Activated CD4-positive, alpha-beta T cell treated with anti-CD3 and anti-CD28 coated beads, Interleukin-2, amount 10 ng/mL, durations not matched to agents 7 days and 5 days (primary cell): ENCODE data around the gene CCDC57. TPM values are rescaled to one million over a fixed set of nuclear protein-coding genes. Genes with fewer than 3 reads are reported as not detected.
"Not testable (repeated sequence)": the region's sequence is repeated elsewhere in the genome, so short reads cannot be mapped to it uniquely, and the experiment has no call there.

Experiments used
- CTCF ChIA-PET: fragments of 350-600 bp; sonication (Branson Sonifier 250); formaldehyde crosslinking; loops from one replicate; lab custom pipeline; 2021; ENCODE audit warnings: antibody characterized with exemption; lab: Charles Lee
- POLR2A ChIA-PET: fragments of 350-600 bp; sonication (Branson Sonifier 250); formaldehyde crosslinking; loops from one replicate; lab custom pipeline; 2021; ENCODE audit warnings: antibody characterized with exemption; lab: Charles Lee
- DNase-seq: peaks from one replicate; pipeline ENCODE4 v3.0.0-alpha.2; 2020
- H3K27ac Mint-ChIP-seq: one replicate; pipeline ENCODE4 v1.8.0; 2021; ENCODE audit warnings: mild to moderate bottlenecking, moderate library complexity, mixed read lengths
- H3K27me3 Mint-ChIP-seq: one replicate; pipeline ENCODE4 v1.8.0; 2021; ENCODE audit warnings: mixed read lengths
- H3K36me3 Mint-ChIP-seq: one replicate; pipeline ENCODE4 v1.8.0; 2021; ENCODE audit warnings: low read depth, mixed read lengths
- H3K4me1 Mint-ChIP-seq: one replicate; pipeline ENCODE4 v1.8.0; 2021; ENCODE audit warnings: mixed read lengths
- H3K4me3 Mint-ChIP-seq: one replicate; pipeline ENCODE4 v1.8.0; 2021; ENCODE audit warnings: mild to moderate bottlenecking, moderate library complexity, mixed read lengths
- H3K9me3 Mint-ChIP-seq: one replicate; pipeline ENCODE4 v1.8.0; 2021; ENCODE audit warnings: mixed read lengths
- total RNA-seq, 2 experiments: library from RNA; stranded (reverse); gene quantifications; one replicate each; pipeline ENCODE4 v1.2.3, GENCODE V29; 2021

CCDC57 gene
- total RNA-seq, 2 experiments from 2014 or later: 60.5 to 69.7 TPM

GRCh38 chr17:82179946-82180475 is 32.6 kb downstream of the CCDC57 start:
- no peak for DNase-seq
- Mint-ChIP-seq H3K36me3 (peaks cover 13% of the 10 kb centered on the region), H3K27me3 (no peaks in the 10 kb centered on the region), H3K4me3 (no peak overlapping the region), H3K4me1 (no peaks in the 10 kb centered on the region), H3K27ac (peak overlapping the region; percentile 41), H3K9me3 (no peaks in the 10 kb centered on the region)
- ChIA-PET CTCF (no interaction called here), POLR2A (no interaction called here)

DNA sequence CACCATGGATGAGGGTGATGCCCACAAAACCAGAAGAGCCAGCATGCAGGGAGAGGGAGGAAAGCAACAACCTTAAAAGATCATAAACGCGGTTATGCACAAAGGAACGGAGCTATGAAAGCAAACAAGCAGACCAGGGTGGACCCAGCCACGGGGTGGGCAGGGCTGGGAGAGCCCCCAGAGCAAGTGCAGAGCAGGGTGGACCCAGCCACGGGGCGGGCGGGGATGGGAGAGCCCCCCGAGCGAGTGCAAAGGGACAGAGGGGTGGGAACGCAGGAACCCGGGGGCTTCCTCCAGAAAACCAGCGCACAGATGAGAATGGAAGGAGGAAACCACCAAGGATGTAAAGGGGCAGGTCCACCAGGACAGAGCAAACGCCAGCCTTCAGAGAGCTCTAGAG is 33.2 kb downstream of the CCDC57 start:
- Mint-ChIP-seq H3K9me3 (no peaks in the 10 kb centered on the region), H3K4me3 (no peak overlapping the region), H3K27ac (peak overlapping the region; percentile 41), H3K36me3 (peaks cover 13% of the 10 kb centered on the region), H3K4me1 (no peaks in the 10 kb centered on the region), H3K27me3 (no peaks in the 10 kb centered on the region)
- no peak for DNase-seq
- CTCF ChIA-PET: interaction anchor here (0.9 kb wide), 1 partner anchor 34 kb away, joined by 3 read pairs; no protein-coding TSS in a partner anchor
- POLR2A ChIA-PET: no interaction called here

- H3K4me1 Mint-ChIP-seq: no peaks in the 10 kb centered on the region
- H3K36me3 Mint-ChIP-seq: peaks cover 8% of the 10 kb centered on the region
- H3K27ac Mint-ChIP-seq: no peak overlapping the region
- no peaks in the 10 kb centered on the region for H3K27me3 Mint-ChIP-seq
- H3K4me3 Mint-ChIP-seq: no peak overlapping the region
- ChIA-PET POLR2A (no interaction called here), CTCF (interaction anchor here (0.9 to 1.5 kb wide), 4 partner anchors 13 to 219 kb away, joined by 3 to 5 read pairs (median 3); no protein-coding TSS in a partner anchor)
- no peaks in the 10 kb centered on the region for H3K9me3 Mint-ChIP-seq
- DNase-seq: no peak
Observed at GRCh38 chr17:82178499-82179261, 34.0 kb downstream of the CCDC57 start.

DNA sequence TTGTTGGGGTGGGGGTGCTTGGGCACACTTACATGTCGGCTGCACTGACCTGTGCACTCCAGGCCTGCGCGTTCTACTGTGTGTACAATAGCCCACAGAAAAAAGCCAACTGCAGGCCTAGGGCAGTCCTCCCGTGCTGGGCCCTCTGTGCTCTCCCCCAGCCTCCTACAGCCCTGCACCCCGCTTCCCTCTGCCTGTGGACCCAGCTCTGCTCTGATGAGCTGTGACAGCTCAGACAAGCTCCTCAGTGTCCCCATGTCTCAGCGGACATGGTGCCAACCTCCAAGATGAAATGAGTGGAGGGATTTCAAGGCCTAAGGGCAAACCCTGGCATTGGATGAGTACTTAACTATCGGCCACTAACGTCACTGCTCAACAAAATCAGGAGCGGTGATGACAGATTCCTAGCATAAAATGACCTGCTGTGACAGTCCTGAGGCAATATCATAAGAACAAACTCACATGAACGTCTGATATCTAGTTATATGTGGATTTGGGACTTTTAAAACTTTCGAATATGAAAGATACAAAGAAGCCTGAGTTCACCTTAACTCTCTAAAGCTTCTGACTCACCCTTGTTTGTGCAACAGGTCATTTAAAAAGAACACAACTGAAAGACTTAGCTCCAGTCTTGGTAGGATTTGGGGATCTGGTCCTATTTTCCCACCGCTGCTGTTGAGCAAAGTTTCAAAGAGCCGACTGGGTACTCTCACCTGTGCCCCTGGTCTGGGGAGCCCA is 34.7 kb downstream of the CCDC57 start:
- Mint-ChIP-seq H3K27me3 (no peaks in the 10 kb centered on the region), H3K27ac (no peak overlapping the region), H3K4me3 (no peak overlapping the region), H3K36me3 (peaks cover 2% of the 10 kb centered on the region), H3K4me1 (no peaks in the 10 kb centered on the region), H3K9me3 (no peaks in the 10 kb centered on the region)
- POLR2A ChIA-PET: interaction anchor here (0.6 kb wide), 1 partner anchor 72 kb away, joined by 5 read pairs; no protein-coding TSS in a partner anchor
- CTCF ChIA-PET: interaction anchor here (1.1 to 1.5 kb wide), 3 partner anchors 13 to 219 kb away, joined by 3 to 5 read pairs (median 3); no protein-coding TSS in a partner anchor
- no peak for DNase-seq

DNA sequence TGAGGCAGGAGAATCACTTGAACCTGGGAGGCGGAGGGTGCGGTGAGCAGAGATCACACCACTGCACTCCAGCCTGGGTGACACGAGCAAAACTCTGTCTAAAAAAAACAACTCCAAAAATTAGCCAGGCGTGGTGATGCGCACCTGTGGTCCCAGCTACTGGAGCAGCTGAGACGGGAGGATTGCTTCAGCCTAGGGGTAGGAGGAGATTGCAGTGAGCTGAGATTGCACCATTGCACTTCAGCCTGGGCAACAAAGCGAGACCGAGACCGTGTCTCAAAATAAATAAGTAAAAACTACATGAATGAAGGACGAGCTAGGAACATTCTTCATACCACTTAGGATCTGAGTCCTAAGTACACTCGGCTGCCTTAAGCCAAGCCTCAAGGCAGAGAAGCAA is 35.4 kb downstream of the CCDC57 start:
- no peaks in the 10 kb centered on the region for H3K9me3 Mint-ChIP-seq
- ChIA-PET CTCF (interaction anchor here (1.5 kb wide), 1 partner anchor 18 kb away, joined by 5 read pairs; no protein-coding TSS in a partner anchor), POLR2A (interaction anchor here (0.6 kb wide), 1 partner anchor 73 kb away, joined by 5 read pairs; no protein-coding TSS in a partner anchor)
- no peak overlapping the region for H3K27ac Mint-ChIP-seq
- H3K27me3 Mint-ChIP-seq: no peaks in the 10 kb centered on the region
- DNase-seq: no peak
- peaks cover 2% of the 10 kb centered on the region for H3K36me3 Mint-ChIP-seq
- H3K4me1 Mint-ChIP-seq: no peaks in the 10 kb centered on the region
- no peak overlapping the region for H3K4me3 Mint-ChIP-seq

- Mint-ChIP-seq H3K9me3 (no peaks in the 10 kb centered on the region), H3K36me3 (peaks cover 2% of the 10 kb centered on the region), H3K4me3 (no peak overlapping the region), H3K27ac (no peak overlapping the region), H3K4me1 (no peaks in the 10 kb centered on the region), H3K27me3 (no peaks in the 10 kb centered on the region)
- no peak for DNase-seq
- CTCF ChIA-PET: no interaction called here
- POLR2A ChIA-PET: no interaction called here
Observed at GRCh38 chr17:82175951-82176350, 36.7 kb downstream of the CCDC57 start.

DNA sequence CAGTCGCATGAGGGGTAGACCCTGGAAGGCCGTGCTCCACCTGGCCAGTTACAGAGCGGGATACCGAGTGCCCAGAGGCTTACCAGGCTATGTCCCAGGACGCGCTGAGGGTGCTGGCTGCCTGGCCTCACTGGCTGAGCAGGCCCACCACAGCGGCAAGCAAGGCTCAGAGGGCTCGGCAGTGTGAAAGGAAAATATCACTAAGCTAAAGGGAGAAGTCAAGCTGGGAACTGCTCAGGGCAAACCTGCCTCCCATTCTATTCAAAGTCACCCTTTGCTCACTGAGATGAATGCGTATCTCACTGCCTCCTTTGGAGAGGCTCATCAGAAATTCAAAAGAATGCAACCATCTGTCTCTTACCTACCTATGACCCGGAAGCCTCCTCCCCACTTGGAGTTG is 37.4 kb downstream of the CCDC57 start:
- POLR2A ChIA-PET: no interaction called here
- Mint-ChIP-seq H3K4me3 (no peak overlapping the region), H3K9me3 (no peaks in the 10 kb centered on the region), H3K27ac (no peak overlapping the region), H3K4me1 (peaks cover 3% of the 10 kb centered on the region), H3K36me3 (peaks cover 7% of the 10 kb centered on the region), H3K27me3 (no peaks in the 10 kb centered on the region)
- CTCF ChIA-PET: no interaction called here
- DNase-seq: no peak

GRCh38 chr17:82174042-82174857 is 38.4 kb downstream of the CCDC57 start:
- H3K4me1 Mint-ChIP-seq, POLR2A ChIA-PET, DNase-seq, H3K9me3 Mint-ChIP-seq, H3K36me3 Mint-ChIP-seq, H3K27ac Mint-ChIP-seq, CTCF ChIA-PET, H3K4me3 Mint-ChIP-seq, H3K27me3 Mint-ChIP-seq: not testable (repeated sequence)

DNA sequence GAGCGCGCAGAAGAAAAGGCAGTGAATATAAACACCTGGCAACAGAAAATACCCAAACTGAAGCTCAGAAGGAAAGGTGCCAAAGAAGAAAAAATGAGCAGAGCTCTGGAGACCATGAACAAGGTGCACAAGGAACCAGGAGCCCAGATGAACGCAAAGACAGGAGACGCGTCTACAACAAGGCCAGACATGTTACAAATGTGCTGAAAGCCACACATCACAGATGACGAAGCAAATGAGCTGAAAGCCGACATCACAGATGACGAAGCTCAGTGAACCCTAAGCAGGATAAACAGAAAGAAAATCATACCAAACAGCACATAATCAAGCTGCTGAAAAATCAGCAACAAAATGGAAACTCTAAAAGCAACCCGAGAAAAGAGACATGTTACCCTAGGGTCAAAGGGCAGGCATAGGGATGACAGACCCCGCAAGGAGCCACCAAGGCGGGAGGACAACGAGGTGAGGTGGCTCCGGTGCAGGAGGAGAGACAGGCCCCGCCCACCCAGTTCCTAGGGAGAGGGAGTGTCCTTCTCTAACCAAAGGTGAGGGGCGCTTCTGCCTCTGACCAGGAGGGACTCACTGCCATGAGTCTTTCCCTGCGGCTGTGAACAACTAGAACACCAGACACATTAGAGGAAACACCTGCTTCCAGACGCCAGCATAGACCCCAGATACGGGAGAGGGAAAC is 39.1 kb downstream of the CCDC57 start:
- no peak for DNase-seq
- H3K36me3 Mint-ChIP-seq: peaks cover 7% of the 10 kb centered on the region
- H3K4me1 Mint-ChIP-seq: peaks cover 12% of the 10 kb centered on the region
- ChIA-PET CTCF (interaction anchor here (1.0 kb wide), 1 partner anchor 10 kb away, joined by 3 read pairs; no protein-coding TSS in a partner anchor), POLR2A (no interaction called here)
- no peaks in the 10 kb centered on the region for H3K27me3 Mint-ChIP-seq
- no peaks in the 10 kb centered on the region for H3K9me3 Mint-ChIP-seq
- H3K27ac Mint-ChIP-seq: no peak overlapping the region
- no peak overlapping the region for H3K4me3 Mint-ChIP-seq

GRCh38 chr17:82172486-82173160 is 40.0 kb downstream of the CCDC57 start:
- Mint-ChIP-seq H3K4me3 (no peak overlapping the region), H3K4me1 (peaks cover 15% of the 10 kb centered on the region), H3K36me3 (peaks cover 10% of the 10 kb centered on the region), H3K27me3 (no peaks in the 10 kb centered on the region), H3K9me3 (no peaks in the 10 kb centered on the region), H3K27ac (no peak overlapping the region)
- no peak for DNase-seq
- CTCF ChIA-PET: interaction anchor here (1.0 to 1.2 kb wide), 3 partner anchors 9 to 34 kb away, joined by 3 read pairs; no protein-coding TSS in a partner anchor
- POLR2A ChIA-PET: no interaction called here

- POLR2A ChIA-PET: no interaction called here
Observed at GRCh38 chr17:82171750-82172375, 40.8 kb downstream of the CCDC57 start.

More at GRCh38 chr17:82171750-82172375, 40.8 kb downstream of the CCDC57 start:
- CTCF ChIA-PET: interaction anchor here (0.5 to 1.2 kb wide), 3 partner anchors 24 to 575 kb away, joined by 3 to 4 read pairs (median 3); no protein-coding TSS in a partner anchor
- DNase-seq: no peak
- H3K4me3 Mint-ChIP-seq: no peak overlapping the region
- H3K27ac Mint-ChIP-seq: no peak overlapping the region
- H3K27me3 Mint-ChIP-seq: no peaks in the 10 kb centered on the region
- H3K4me1 Mint-ChIP-seq: peaks cover 17% of the 10 kb centered on the region
- H3K9me3 Mint-ChIP-seq: no peaks in the 10 kb centered on the region
- H3K36me3 Mint-ChIP-seq: peaks cover 12% of the 10 kb centered on the region
